ENCODE data around the gene SPSB4. TPM values are rescaled to one million over a fixed set of nuclear protein-coding genes. Genes with fewer than 3 reads are reported as not detected.

Gene SPSB4
- total RNA-seq, 1 donor from 2014 or later, result not detected

GRCh38 chr3:141100531-141101320, 49.6 kb downstream of the SPSB4 start:
- H3K4me3 ChIP-seq, result no peak overlapping the region
- intact Hi-C loops (cut with DNase I), result no loop called here
- H3K4me1 ChIP-seq, result peaks cover 0 to 3% of the 10 kb centered on the region in 2 donors
- TF ChIP-seq CTCF (IDR thresholded peaks at IDR 0.05), result no peak
- no peaks in the 10 kb centered on the region for H3K27me3 ChIP-seq
- H3K9me3 ChIP-seq, result no peaks in the 10 kb centered on the region
- DNase-seq (ENCODE audit: low spot score in 2 of 2), result no peak
- no peak overlapping the region for H3K27ac ChIP-seq
- H3K36me3 ChIP-seq, result no peaks in the 10 kb centered on the region

GRCh38 chr3:141102372-141102771, 51.2 kb downstream of the SPSB4 start:
- no peak overlapping the region for H3K4me3 ChIP-seq
- H3K9me3 ChIP-seq, result no peaks in the 10 kb centered on the region
- intact Hi-C loops (cut with DNase I), result no loop called here
- H3K36me3 ChIP-seq, result no peaks in the 10 kb centered on the region
- TF ChIP-seq CTCF (IDR thresholded peaks at IDR 0.05), result no peak
- H3K4me1 ChIP-seq, result no peaks in the 10 kb centered on the region
- DNase-seq (ENCODE audit: low spot score in 2 of 2), result no peak
- H3K27me3 ChIP-seq, result no peaks in the 10 kb centered on the region
- no peak overlapping the region for H3K27ac ChIP-seq

- intact Hi-C loops (cut with DNase I), result no loop called here
- H3K27me3 ChIP-seq, result no peaks in the 10 kb centered on the region
- H3K27ac ChIP-seq, result no peak overlapping the region
- H3K36me3 ChIP-seq, result no peaks in the 10 kb centered on the region
- DNase-seq (ENCODE audit: low spot score in 2 of 2), result no peak
- TF ChIP-seq CTCF (IDR thresholded peaks at IDR 0.05), result no peak
- no peaks in the 10 kb centered on the region for H3K4me1 ChIP-seq
- H3K9me3 ChIP-seq, result no peaks in the 10 kb centered on the region
- H3K4me3 ChIP-seq, result no peak overlapping the region
Observed at GRCh38 chr3:141103067-141103466, 51.9 kb downstream of the SPSB4 start.

GRCh38 chr3:141103503-141103902, 52.4 kb downstream of the SPSB4 start:
- Histone ChIP-seq H3K36me3 (no peaks in the 10 kb centered on the region), H3K27me3 (no peaks in the 10 kb centered on the region), H3K4me3 (no peak overlapping the region), H3K4me1 (no peaks in the 10 kb centered on the region), H3K27ac (no peak overlapping the region), H3K9me3 (no peaks in the 10 kb centered on the region)
- intact Hi-C loops (cut with DNase I), result no loop called here
- DNase-seq (ENCODE audit: low spot score in 2 of 2), result no peak
- no peak for TF ChIP-seq CTCF (IDR thresholded peaks at IDR 0.05)

- intact Hi-C loops (cut with DNase I), result loop anchor here (2.0 kb wide), 2 partner anchors 53 to 93 kb away; partner anchors contain the start of gene SPSB4
- Histone ChIP-seq H3K27me3 (no peaks in the 10 kb centered on the region), H3K36me3 (no peaks in the 10 kb centered on the region), H3K9me3 (no peaks in the 10 kb centered on the region), H3K4me1 (no peaks in the 10 kb centered on the region), H3K4me3 (no peak overlapping the region), H3K27ac (no peak overlapping the region)
- DNase-seq (ENCODE audit: low spot score in 2 of 2), result no peak
- TF ChIP-seq CTCF (IDR thresholded peaks at IDR 0.05), result no peak
Observed at GRCh38 chr3:141104151-141104821, 53.1 kb downstream of the SPSB4 start.
